Smooth muscle cell (in vitro differentiated cells): ENCODE measurements around the gene TNKS1BP1. TPM values are rescaled to one million over a fixed set of nuclear protein-coding genes. Genes with fewer than 3 reads are reported as not detected.

Experiments
- DNase-seq: peaks from one replicate; lab custom pipeline; 2025; ENCODE audit not compliant: unreplicated experiment; lab: John Stamatoyannopoulos, UW
- H2AFZ ChIP-seq: fragments of 200-600 bp; sonication (generic); 2 replicates; pipeline ENCODE4 v1.6.0; 2016; ENCODE audit warnings: antibody characterized with exemption, low read depth, mild to moderate bottlenecking
- H3F3A ChIP-seq: fragments of 200-600 bp; sonication (generic); 2 replicates; pipeline ENCODE4 v1.6.0; 2017; ENCODE audit warnings: antibody characterized with exemption, low read depth
- H3K27ac ChIP-seq: fragments of 200-600 bp; sonication (generic); 2 replicates; pipeline ENCODE4 v1.5.1; 2016; ENCODE audit warnings: low read depth, mild to moderate bottlenecking
- H3K27me3 ChIP-seq: fragments of 200-600 bp; sonication (generic); 2 replicates; pipeline ENCODE4 v1.6.1; 2016; ENCODE audit warnings: low read depth, mild to moderate bottlenecking
- H3K36me3 ChIP-seq: fragments of 200-600 bp; sonication (generic); 2 replicates; pipeline ENCODE4 v1.5.1; 2016; ENCODE audit warnings: low read depth
- H3K4me1 ChIP-seq: fragments of 200-600 bp; sonication (generic); 2 replicates; pipeline ENCODE4 v1.5.1; 2016; ENCODE audit warnings: low read depth
- H3K4me2 ChIP-seq: fragments of 200-600 bp; sonication (generic); 2 replicates; pipeline ENCODE4 v1.6.0; 2016; ENCODE audit warnings: mild to moderate bottlenecking
- H3K4me3 ChIP-seq: fragments of 200-600 bp; sonication (generic); 2 replicates; pipeline ENCODE4 v1.5.1; 2016; ENCODE audit warnings: mild to moderate bottlenecking
- H3K79me2 ChIP-seq: fragments of 200-600 bp; sonication (generic); 2 replicates; pipeline ENCODE4 v1.6.0; 2016; ENCODE audit warnings: low read depth, mild to moderate bottlenecking
- H3K9ac ChIP-seq: fragments of 200-600 bp; sonication (generic); 2 replicates; pipeline ENCODE4 v1.6.0; 2016; ENCODE audit warnings: low read depth
- H3K9me3 ChIP-seq: fragments of 200-600 bp; sonication (generic); replicated peaks from 2 replicates; pipeline ENCODE4 v1.5.1; 2016; ENCODE audit warnings: low read depth
- H4K20me1 ChIP-seq: fragments of 200-600 bp; sonication (generic); 2 replicates; pipeline ENCODE4 v1.6.0; 2016; ENCODE audit warnings: low read depth
- WGBS: methylation state at CpG from one replicate; pipeline ENCODE4 v1.1.7; 2016; ENCODE audit warnings: low lambda C conversion rate; 5-methylcytosine and 5-hydroxymethylcytosine counted together
- polyA plus RNA-seq: library from polyadenylated mRNA; unstranded; fragments of >200 nt; fragmentation: Nextera tagmentation; extraction: Ambion mirVana; gene quantifications from 2 replicates; pipeline ENCODE4 v1.2.1, GENCODE V29; 2016
- total RNA-seq: library from RNA; depleted of rRNA; stranded (reverse); fragments of >200 nt; gene quantifications from 2 replicates; pipeline ENCODE4 v1.2.3, GENCODE V29; 2014
- TF ChIP-seq, protein P1 (sequence below): fragments of 200-600 bp; sonication (generic); IDR thresholded peaks from 2 replicates; pipeline ENCODE4 v1.5.1; 2017; ENCODE audit warnings: borderline replicate concordance, mild to moderate bottlenecking, antibody characterized with exemption; ENCODE audit not compliant: insufficient read depth, poor library complexity, severe bottlenecking

The TNKS1BP1 gene
- total and polyA plus RNA-seq, 2 experiments from 2014 or later, result 46.3 to 86.3 TPM

DNA sequence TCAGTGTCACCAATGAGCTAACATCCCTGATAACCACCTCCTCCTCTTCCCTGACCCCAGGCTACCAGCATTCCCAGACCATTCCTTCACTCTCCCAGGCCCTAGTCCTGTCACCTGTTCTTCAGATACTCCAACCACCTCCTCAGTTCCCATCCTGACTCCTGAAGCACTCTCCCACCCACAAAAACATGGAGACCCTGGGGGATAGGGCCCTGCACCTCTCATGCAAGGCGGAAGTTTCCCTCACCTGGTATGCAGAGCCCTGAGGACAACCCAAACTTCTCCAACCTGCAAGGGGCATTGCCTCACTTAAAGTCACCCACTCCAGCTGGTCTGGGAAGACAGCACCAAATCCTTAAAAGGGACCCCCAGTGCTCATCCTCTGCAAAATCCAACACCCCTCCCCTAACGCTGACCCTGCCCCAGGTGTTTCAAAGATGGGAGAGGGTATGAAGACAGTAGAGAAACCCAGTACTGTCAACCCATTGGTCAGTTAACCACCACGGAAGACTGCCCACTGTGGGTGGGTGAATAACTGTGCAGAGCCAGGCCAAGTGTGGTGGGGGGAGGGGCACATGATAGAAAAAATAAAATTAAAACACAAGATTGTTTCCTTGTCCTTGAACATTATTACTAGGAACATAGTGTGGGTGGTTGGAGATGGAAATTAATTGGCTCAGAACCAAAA lies 1.4 kb downstream of the TNKS1BP1 start:
- no peak for DNase-seq
- no peaks in the 10 kb centered on the region for H3K9me3 ChIP-seq
- peak overlapping the region; percentile 91 for H3K27ac ChIP-seq
- H3K4me1 ChIP-seq, result peaks cover 39% of the 10 kb centered on the region
- peaks cover 50% of the 10 kb centered on the region for H3K79me2 ChIP-seq
- H3K36me3 ChIP-seq, result no peaks in the 10 kb centered on the region
- no peak overlapping the region for H2AFZ ChIP-seq
- H3F3A ChIP-seq, result peaks cover 27% of the 10 kb centered on the region
- no peaks in the 10 kb centered on the region for H3K27me3 ChIP-seq
- peak overlapping the region; percentile 80 for H3K9ac ChIP-seq
- 43% methylated on average over 3 of the region's 3 CpGs for WGBS
- TF ChIP-seq, protein P1, sequence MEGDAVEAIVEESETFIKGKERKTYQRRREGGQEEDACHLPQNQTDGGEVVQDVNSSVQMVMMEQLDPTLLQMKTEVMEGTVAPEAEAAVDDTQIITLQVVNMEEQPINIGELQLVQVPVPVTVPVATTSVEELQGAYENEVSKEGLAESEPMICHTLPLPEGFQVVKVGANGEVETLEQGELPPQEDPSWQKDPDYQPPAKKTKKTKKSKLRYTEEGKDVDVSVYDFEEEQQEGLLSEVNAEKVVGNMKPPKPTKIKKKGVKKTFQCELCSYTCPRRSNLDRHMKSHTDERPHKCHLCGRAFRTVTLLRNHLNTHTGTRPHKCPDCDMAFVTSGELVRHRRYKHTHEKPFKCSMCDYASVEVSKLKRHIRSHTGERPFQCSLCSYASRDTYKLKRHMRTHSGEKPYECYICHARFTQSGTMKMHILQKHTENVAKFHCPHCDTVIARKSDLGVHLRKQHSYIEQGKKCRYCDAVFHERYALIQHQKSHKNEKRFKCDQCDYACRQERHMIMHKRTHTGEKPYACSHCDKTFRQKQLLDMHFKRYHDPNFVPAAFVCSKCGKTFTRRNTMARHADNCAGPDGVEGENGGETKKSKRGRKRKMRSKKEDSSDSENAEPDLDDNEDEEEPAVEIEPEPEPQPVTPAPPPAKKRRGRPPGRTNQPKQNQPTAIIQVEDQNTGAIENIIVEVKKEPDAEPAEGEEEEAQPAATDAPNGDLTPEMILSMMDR, result no peak
- peak overlapping the region; percentile 95 for H3K4me3 ChIP-seq
- H3K4me2 ChIP-seq, result peak overlapping the region; percentile 100
- H4K20me1 ChIP-seq, result peaks cover 43% of the 10 kb centered on the region

- Histone ChIP-seq H3K36me3 (no peaks in the 10 kb centered on the region), H3K27me3 (no peaks in the 10 kb centered on the region), H4K20me1 (peaks cover 51% of the 10 kb centered on the region), H3K4me3 (peak overlapping the region; percentile 95), H2AFZ (no peak overlapping the region), H3K9me3 (no peaks in the 10 kb centered on the region), H3K79me2 (peaks cover 58% of the 10 kb centered on the region), H3K4me1 (peaks cover 39% of the 10 kb centered on the region), H3K9ac (peak overlapping the region; percentile 80), H3K27ac (peak overlapping the region; percentile 91), H3F3A (peaks cover 30% of the 10 kb centered on the region), H3K4me2 (peak overlapping the region; percentile 100)
- TF ChIP-seq, protein P1, result no peak
- peak; percentile 63 for DNase-seq
- 4% methylated on average over 13 of the region's 13 CpGs for WGBS
These were observed 2.2 kb downstream of the TNKS1BP1 start for GRCh38 chr11:57322256-57323166.

DNA sequence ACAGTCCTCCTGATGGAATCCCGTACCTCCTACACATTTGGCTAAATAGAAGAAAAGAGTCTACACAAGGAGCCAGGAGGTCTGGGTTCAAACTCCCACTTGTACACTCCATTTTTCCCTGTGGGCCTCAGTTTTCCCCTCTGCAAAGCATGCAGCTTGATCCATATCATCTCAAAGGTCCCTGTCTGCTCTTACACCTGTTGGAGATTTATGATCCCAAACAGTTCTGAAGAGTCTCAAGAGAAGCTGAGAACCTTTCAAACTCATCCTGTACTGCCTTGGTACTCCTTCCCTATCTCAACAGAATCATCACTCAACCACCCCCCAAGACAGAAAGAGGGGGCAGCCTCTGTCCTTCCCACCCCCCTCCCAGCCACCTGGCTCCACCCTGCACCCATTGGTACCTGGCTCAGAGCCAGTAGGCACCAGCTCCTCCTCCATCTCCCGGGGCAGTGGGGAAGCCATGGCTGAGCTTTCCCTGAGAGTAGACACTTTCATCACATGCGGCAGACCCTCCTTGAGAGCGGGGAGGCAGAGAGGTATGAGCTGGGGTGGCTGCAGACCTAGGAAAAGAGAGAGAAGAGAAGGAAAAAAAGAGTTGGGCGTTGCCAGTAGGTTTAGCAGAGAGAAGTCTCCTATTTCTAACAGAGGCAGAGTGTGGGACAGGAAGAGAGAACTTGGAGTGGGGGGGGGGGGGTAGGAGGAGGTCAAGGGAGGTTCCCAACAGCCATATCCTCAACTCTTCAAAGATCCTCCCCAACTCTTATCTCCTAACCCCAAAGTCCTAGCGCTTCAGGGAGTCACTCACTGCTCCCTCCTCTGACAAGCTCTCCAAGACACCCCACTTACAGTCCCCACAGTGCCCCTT lies 3.1 kb downstream of the TNKS1BP1 start:
- 68% methylated on average over 6 of the region's 6 CpGs for WGBS
- Histone ChIP-seq H2AFZ (no peak overlapping the region), H3K4me2 (peak overlapping the region; percentile 100), H3K79me2 (peaks cover 67% of the 10 kb centered on the region), H4K20me1 (peaks cover 60% of the 10 kb centered on the region), H3K36me3 (no peaks in the 10 kb centered on the region), H3K9ac (peak overlapping the region; percentile 80), H3K9me3 (no peaks in the 10 kb centered on the region), H3F3A (peaks cover 33% of the 10 kb centered on the region), H3K4me1 (peaks cover 39% of the 10 kb centered on the region), H3K27me3 (no peaks in the 10 kb centered on the region), H3K27ac (peak overlapping the region; percentile 91), H3K4me3 (peak overlapping the region; percentile 95)
- TF ChIP-seq, protein P1, result no peak
- no peak for DNase-seq
